ENCODE measurements around the gene TNPO2. TPM values are rescaled to one million over a fixed set of nuclear protein-coding genes. Genes with fewer than 3 reads are reported as not detected.
"Not testable (repeated sequence)": the region's sequence is repeated elsewhere in the genome, so short reads cannot be mapped to it uniquely, and the experiment has no call there.

The TNPO2 gene
- total RNA-seq, 1 experiment from 2014 or later = 17.4 TPM

GRCh38 chr19:12678039-12678438 lies 45.7 kb downstream of the TNPO2 start:
- DNase-seq (ENCODE audit: extremely low read depth, low read depth) = not testable (repeated sequence)

- no peak for DNase-seq (ENCODE audit: extremely low read depth, low read depth)
These were observed 46.8 kb downstream of the TNPO2 start for GRCh38 chr19:12676928-12677327.

GRCh38 chr19:12676384-12676792 lies 47.3 kb downstream of the TNPO2 start:
- DNase-seq (ENCODE audit: extremely low read depth, low read depth) = peak; percentile 71

GRCh38 chr19:12675940-12676339 lies 47.8 kb downstream of the TNPO2 start:
- DNase-seq (ENCODE audit: extremely low read depth, low read depth) = no peak

- no peak for DNase-seq (ENCODE audit: extremely low read depth, low read depth)
These were observed 48.3 kb downstream of the TNPO2 start for GRCh38 chr19:12675399-12675798.

GRCh38 chr19:12672744-12673143 lies 51.0 kb downstream of the TNPO2 start:
- no peak for DNase-seq (ENCODE audit: extremely low read depth, low read depth)

GRCh38 chr19:12670159-12670928 lies 53.4 kb downstream of the TNPO2 start:
- no peak for DNase-seq (ENCODE audit: extremely low read depth, low read depth)

- peak; percentile 57 for DNase-seq (ENCODE audit: extremely low read depth, low read depth)
These were observed 54.2 kb downstream of the TNPO2 start for GRCh38 chr19:12669270-12670158.

GRCh38 chr19:12668932-12669269 lies 54.8 kb downstream of the TNPO2 start:
- DNase-seq (ENCODE audit: extremely low read depth, low read depth) = no peak

GRCh38 chr19:12668346-12668745 lies 55.4 kb downstream of the TNPO2 start:
- DNase-seq (ENCODE audit: extremely low read depth, low read depth) = no peak

- DNase-seq (ENCODE audit: extremely low read depth, low read depth) = no peak
These were observed 55.9 kb downstream of the TNPO2 start for GRCh38 chr19:12667731-12668302.

- DNase-seq (ENCODE audit: extremely low read depth, low read depth) = peak; percentile 43
These were observed 57.3 kb downstream of the TNPO2 start, which contains the start of the genes MAN2B1 and WDR83 for GRCh38 chr19:12666265-12667048. Gene MAN2B1, minus strand, starts transcription at chr19:12666742. Its CDS starts 41 bp downstream, at chr19:12666701. Gene WDR83, plus strand, starts transcription at chr19:12666807. Its CDS starts 2,984 bp downstream, at chr19:12669791.

- no peak for DNase-seq (ENCODE audit: extremely low read depth, low read depth)
These were observed 58.0 kb downstream of the TNPO2 start for GRCh38 chr19:12665671-12666264.

GRCh38 chr19:12665281-12665573 lies 58.5 kb downstream of the TNPO2 start:
- no peak for DNase-seq (ENCODE audit: extremely low read depth, low read depth)

GRCh38 chr19:12664406-12665280 lies 59.1 kb downstream of the TNPO2 start:
- no peak for DNase-seq (ENCODE audit: extremely low read depth, low read depth)

- DNase-seq (ENCODE audit: extremely low read depth, low read depth) = no peak
These were observed 62.8 kb downstream of the TNPO2 start for GRCh38 chr19:12660980-12661379.

- no peak for DNase-seq (ENCODE audit: extremely low read depth, low read depth)
These were observed 65.8 kb downstream of the TNPO2 start for GRCh38 chr19:12657966-12658365.

GRCh38 chr19:12656899-12657571 lies 66.7 kb downstream of the TNPO2 start:
- no peak for DNase-seq (ENCODE audit: extremely low read depth, low read depth)

- no peak for DNase-seq (ENCODE audit: extremely low read depth, low read depth)
These were observed 68.2 kb downstream of the TNPO2 start for GRCh38 chr19:12655546-12655945.

All from NCI-H460 (cell line).